ENCODE results near the gene ZNF805.
A peak's percentile ranks its signal among the peaks of the same experiment; 100 is the strongest.
"Not testable (repeated sequence)": the region's sequence is repeated elsewhere in the genome, so short reads cannot be mapped to it uniquely, and the experiment has no call there.

Gene ZNF805

DNA sequence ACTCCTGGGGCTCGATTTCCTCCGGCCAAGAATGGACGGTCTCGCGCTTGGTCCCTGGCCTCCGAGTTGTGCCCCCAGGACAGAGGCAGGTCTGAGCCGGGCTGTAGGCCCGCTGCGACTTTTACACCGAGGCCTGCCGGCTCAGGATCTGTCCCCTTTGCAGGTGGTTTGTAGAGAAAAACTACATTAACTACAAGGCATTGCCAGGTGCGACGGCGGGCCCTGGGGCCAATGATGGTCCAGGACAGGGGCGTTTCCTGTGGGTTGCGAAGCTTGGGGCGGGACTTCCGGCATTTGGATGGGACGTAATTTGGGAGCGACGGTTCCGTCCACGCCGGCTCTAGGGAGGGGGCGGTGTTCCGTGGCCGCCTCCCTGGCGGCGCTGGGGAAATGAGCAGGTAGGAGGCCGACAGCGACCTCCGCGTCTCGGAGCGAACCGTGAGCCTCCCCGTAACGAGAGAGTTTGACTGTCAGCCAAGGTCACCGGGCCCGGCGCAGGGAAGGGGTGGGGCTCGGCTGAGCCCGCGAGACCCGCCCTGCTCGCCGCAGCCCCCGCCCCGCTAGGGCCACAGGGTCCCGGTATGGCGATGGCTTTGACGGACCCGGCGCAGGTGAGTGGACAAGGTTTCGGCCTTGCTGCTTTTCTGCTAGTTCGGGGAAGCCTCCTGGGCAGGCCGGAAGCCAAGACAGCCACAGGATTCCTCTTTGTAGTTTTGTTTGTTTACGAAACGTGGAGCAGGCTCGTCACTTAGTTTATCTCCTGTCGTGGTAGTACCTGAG lies at the start of gene ZNF805:
ZNF805 (plus strand) TSS at position 322 of the 780 bp plus-strand sequence; CDS start at position 582, 260 bp downstream.
- TF ChIP-seq, protein P1, sequence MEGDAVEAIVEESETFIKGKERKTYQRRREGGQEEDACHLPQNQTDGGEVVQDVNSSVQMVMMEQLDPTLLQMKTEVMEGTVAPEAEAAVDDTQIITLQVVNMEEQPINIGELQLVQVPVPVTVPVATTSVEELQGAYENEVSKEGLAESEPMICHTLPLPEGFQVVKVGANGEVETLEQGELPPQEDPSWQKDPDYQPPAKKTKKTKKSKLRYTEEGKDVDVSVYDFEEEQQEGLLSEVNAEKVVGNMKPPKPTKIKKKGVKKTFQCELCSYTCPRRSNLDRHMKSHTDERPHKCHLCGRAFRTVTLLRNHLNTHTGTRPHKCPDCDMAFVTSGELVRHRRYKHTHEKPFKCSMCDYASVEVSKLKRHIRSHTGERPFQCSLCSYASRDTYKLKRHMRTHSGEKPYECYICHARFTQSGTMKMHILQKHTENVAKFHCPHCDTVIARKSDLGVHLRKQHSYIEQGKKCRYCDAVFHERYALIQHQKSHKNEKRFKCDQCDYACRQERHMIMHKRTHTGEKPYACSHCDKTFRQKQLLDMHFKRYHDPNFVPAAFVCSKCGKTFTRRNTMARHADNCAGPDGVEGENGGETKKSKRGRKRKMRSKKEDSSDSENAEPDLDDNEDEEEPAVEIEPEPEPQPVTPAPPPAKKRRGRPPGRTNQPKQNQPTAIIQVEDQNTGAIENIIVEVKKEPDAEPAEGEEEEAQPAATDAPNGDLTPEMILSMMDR (IDR thresholded peaks at IDR 0.05) = no peak
- H3K27ac ChIP-seq = peak within 1 kb of the TSS; percentile 81 to 85
- peak; percentile 96 for DNase-seq (ENCODE audit: low spot score)
- peak within 1 kb of the TSS; percentile 81 for H3K4me3 ChIP-seq

DNA sequence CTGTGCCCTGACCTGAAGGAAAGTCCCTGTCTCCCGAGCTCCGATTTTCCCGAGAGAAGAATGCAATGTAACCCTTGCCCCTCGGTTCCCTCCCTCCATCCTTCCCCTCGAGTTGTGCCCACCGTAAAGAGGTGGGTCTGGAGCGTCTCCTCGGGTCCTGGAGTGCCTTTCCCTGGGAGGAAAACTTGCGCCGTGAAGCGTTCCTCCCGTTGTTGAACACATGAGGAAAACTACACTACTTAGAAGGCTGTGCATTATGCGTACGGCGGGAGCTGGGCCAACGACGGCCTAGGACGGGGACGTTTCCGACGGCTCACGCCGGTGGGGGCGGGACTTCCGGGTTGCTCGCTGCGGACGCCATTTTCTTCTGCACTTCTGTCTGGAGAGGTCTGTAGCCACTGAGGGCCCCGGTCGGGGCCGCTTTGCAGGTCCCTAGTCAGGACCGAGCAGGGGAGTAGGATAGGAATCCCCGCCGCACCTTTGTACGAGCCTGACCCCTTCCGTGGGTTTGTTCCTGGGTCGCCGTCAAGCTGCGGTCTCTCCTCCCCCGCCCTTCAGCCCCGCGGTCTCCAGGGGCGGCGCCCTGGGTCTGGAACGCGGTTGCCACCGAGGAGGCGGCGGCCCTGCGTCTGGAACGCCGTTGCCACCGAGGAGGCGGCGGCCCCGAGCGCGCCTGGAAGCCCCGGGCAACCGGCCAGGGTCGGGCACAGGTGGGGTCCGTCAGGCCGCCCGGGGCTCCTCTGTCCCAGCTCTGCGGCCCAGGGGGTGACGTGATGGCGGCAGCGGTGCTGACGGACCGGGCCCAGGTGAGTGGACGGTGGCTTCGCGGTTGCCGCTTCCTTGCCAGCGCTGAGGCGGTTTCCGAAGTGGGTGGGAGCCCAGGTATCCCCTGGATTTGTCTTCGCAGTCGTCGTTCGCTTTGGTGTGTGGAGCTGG lies 49.0 kb upstream of the ZNF805 start, which contains the start of gene ZNF264:
ZNF264 (plus strand) TSS at position 360 of the 936 bp plus-strand sequence; CDS start at position 774, 414 bp downstream.
- TF ChIP-seq, protein P1 (IDR thresholded peaks at IDR 0.05) = no peak
- H3K27ac ChIP-seq = peak within 1 kb of the TSS; percentile 78 to 86
- peak; percentile 90 for DNase-seq (ENCODE audit: low spot score)
- H3K4me3 ChIP-seq = peak within 1 kb of the TSS; percentile 87

DNA sequence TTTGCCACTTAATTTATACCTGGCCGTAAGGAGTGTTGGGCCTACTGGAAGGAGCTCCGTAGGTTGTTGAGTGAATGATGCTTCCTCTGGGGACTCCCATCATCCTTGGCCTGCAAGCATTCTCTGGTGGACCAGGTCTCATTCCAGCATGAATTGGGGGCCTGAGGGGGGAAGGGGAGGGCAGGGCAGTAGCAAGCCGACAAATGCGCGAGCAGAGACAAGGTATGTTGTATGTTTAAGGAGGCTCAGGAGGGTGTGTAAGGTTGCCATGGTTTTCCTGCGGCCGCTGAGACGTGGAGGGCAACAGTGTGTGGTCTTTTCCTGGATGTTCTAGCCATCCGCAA lies 48.4 kb upstream of the ZNF805 start:
- peak overlapping the region; percentile 78 to 86 for H3K27ac ChIP-seq
- TF ChIP-seq, protein P1 (IDR thresholded peaks at IDR 0.05) = no peak
- H3K4me3 ChIP-seq = peak overlapping the region; percentile 87
- no peak for DNase-seq (ENCODE audit: low spot score)

DNA sequence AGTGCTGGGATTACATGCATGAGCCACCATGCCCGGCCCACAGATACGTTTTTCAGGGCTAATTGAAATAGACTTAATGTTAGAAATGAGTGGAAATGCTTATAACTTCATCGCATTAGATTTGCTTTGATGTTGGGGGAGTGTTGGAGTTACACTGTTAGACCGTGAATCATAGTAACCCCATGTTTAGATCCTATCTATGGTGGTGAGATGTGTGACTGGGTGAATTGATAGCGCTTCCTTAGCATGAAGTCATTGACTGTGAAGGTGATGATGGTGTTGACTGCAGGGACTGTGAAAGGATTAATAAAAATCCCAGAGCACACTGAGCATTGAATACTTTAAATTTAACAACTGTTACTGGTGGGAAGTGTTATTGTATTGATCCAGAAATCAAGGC lies 47.4 kb upstream of the ZNF805 start:
- Histone ChIP-seq H3K4me3 (peak overlapping the region; percentile 87), H3K27ac (no peak overlapping the region)
- TF ChIP-seq, protein P1 (IDR thresholded peaks at IDR 0.05) = no peak
- DNase-seq (ENCODE audit: low spot score) = no peak

DNA sequence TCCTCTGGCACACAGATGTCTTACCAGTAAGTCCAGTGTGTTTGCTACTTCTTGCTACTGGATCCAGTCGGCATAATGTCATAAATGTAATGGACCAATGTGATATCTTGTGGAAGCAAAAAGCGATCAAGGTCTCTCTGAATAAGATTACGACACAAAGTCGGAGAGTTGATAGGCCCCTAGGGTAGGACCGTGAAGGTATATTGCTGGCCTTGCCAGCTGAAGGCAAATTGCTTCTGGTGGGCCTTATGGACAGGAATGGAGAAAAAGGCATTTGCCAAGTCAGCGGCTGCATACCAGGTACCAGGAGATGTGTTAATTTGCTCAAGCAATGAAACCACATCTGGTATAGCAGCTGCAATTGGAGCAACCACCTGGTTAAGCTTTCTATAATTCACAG lies 42.6 kb upstream of the ZNF805 start:
- not testable (repeated sequence) for H3K27ac ChIP-seq; DNase-seq (ENCODE audit: low spot score); H3K4me3 ChIP-seq

DNA sequence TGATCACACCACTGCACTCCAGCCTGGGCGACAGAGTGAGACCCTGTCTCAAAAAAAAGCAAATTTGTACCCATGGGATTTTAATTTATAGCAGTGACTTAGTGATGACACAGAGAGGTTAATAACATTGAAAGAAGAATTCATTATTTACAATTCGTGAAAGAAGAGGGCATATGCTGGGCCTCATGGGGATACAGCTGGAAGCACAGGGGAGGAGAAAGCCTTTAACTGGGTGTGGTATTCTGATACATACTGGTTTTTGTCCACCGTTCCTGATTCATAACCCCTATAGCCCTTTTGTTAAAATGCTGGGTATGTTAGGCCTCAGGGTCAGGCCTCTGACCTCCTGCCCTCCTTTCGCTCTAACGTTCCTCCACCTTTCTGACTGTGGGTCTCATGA lies 38.3 kb upstream of the ZNF805 start:
- Histone ChIP-seq H3K27ac (no peak overlapping the region), H3K4me3 (no peak overlapping the region)
- TF ChIP-seq, protein P1 (IDR thresholded peaks at IDR 0.05) = no peak
- DNase-seq (ENCODE audit: low spot score) = no peak

DNA sequence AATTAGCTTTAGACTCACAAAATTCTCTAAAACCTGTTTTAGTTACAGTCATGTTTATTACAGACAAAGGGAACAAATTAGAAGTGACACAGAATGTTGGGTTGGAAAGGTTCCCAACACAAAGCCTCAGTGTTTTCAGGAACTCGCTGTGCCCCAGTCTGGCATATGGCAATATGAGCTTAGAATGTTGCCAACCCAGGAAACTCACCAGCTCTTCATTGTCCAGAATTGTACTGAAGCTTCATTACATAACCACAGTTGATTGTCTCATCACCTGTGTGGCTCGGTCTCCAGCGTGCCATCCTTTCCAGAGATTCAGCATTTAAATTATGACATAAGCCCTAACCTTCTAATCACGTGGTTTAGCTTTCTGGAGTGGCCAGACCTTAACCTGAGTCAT lies 30.1 kb upstream of the ZNF805 start:
- peak; percentile 4 for DNase-seq (ENCODE audit: low spot score)
- no peak overlapping the region for H3K27ac ChIP-seq

More for the DNA sequence above, 30.1 kb upstream of the ZNF805 start:
- no peak overlapping the region for H3K4me3 ChIP-seq
- TF ChIP-seq, protein P1 (IDR thresholded peaks at IDR 0.05) = no peak
